ENCODE results near the gene KCNK3.

- TF ChIP-seq EZH2phosphoT487 (IDR thresholded peaks at IDR 0.05; ENCODE audit: borderline replicate concordance, low read depth) (no peak), USF1 (IDR thresholded peaks at IDR 0.05; ENCODE audit: borderline replicate concordance, low read depth) (no peak), GABPA (IDR thresholded peaks at IDR 0.05; ENCODE audit: low read depth) (no peak), CHD2 (IDR thresholded peaks at IDR 0.05; ENCODE audit: low read length, partially characterized antibody) (no peak), MEF2A (IDR thresholded peaks at IDR 0.05; ENCODE audit: borderline replicate concordance, low read depth) (no peak), NRF1 (IDR thresholded peaks at IDR 0.05; ENCODE audit: low read depth, low read length) (no peak), TAF1 (IDR thresholded peaks at IDR 0.05; ENCODE audit: borderline replicate concordance, low read depth, low read length) (no peak), GATA2 (CRISPR knock-in tag; IDR thresholded peaks at IDR 0.05) (no peak), RFX5 (IDR thresholded peaks at IDR 0.05; ENCODE audit: low read length) (no peak), SIN3A (IDR thresholded peaks at IDR 0.05; ENCODE audit: borderline replicate concordance, low read depth, low read length) (no peak)
- TF ChIP-seq, protein P1, sequence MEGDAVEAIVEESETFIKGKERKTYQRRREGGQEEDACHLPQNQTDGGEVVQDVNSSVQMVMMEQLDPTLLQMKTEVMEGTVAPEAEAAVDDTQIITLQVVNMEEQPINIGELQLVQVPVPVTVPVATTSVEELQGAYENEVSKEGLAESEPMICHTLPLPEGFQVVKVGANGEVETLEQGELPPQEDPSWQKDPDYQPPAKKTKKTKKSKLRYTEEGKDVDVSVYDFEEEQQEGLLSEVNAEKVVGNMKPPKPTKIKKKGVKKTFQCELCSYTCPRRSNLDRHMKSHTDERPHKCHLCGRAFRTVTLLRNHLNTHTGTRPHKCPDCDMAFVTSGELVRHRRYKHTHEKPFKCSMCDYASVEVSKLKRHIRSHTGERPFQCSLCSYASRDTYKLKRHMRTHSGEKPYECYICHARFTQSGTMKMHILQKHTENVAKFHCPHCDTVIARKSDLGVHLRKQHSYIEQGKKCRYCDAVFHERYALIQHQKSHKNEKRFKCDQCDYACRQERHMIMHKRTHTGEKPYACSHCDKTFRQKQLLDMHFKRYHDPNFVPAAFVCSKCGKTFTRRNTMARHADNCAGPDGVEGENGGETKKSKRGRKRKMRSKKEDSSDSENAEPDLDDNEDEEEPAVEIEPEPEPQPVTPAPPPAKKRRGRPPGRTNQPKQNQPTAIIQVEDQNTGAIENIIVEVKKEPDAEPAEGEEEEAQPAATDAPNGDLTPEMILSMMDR (IDR thresholded peaks at IDR 0.05) = no peak
These were observed 29.8 kb downstream of the KCNK3 start for GRCh38 chr2:26722328-26722727.

Data from SK-N-SH (cell line).